NCI-H187 (cell line): ENCODE results near the gene B4GALT2.
A peak's percentile ranks its signal among the peaks of the same experiment; 100 is the strongest.

Source experiments
- DNase-seq, 2 experiments: peaks; one replicate each; lab custom pipeline; 2025; lab: John Stamatoyannopoulos, UW

The B4GALT2 gene

DNA sequence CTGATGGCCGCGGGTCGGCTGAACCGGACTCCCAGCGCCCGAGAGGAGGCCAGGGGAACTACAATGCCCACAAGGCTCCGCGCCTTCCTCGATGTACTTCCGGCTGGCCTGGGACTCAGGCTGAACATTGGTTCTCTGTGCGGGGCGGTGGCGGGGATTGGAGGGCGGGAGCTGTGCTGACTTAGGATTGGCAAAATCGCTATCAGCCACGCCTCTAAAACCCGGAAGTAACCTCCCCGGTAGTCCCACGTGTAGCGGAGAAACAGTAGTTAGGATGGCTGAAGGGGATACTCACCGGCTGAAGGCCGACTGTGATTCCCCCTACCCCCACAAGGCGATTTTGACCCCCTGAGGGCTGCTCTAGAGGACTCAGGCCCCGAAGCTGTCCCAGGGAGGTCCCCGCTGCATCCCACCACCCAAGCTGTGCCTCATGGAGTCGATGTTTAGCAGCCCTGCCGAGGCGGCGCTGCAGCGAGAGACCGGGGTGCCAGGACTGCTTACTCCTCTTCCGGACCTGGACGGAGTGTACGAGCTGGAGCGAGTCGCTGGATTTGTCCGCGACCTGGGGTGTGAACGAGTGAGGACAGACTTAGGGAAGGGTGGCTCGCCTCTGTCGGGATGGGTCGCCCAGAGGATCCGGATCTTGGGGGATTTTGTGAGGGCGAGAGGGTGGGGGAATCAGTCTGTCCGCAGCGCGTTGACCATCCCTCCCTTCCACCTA is 9.1 kb upstream of the B4GALT2 start, which contains the start of gene DPH2:
Gene DPH2 (plus strand): TSS at position 265 of the 721 bp plus-strand sequence. CDS start 166 bp downstream, at position 431.
- DNase-seq, result peak; percentile 79 to 94

DNA sequence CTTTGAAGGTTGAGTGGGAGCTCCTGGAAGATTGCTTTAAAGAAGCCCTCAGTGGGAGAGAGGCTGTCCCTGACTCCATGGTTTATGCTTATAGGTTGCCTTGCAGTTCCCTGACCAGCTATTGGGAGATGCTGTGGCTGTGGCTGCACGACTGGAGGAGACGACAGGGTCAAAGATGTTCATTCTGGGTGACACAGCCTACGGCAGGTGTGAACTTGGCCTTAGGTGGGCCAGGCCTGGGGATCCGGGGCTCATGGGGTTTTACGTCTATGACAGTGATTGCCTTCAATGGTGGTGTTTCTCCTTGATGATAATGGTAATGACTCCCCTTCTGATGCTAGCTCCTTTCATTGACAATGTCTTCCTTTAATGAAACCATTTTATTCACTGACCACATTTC is 8.5 kb upstream of the B4GALT2 start:
- DNase-seq, result no peak

DNA sequence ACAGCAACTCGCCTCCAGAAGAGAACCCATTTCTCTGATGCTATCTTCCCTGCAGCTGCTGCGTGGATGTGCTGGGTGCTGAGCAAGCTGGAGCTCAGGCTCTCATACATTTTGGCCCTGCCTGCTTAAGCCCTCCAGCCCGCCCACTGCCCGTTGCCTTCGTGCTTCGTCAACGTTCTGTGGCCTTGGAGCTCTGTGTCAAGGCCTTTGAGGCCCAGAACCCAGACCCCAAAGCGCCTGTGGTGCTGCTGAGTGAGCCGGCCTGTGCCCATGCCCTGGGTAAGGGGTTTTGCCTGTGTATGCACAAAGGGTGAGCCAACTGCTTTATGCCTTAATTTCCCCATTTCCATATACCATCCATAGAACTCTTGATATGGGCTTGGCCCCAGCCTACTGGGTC is 8.1 kb upstream of the B4GALT2 start:
- DNase-seq, result no peak

DNA sequence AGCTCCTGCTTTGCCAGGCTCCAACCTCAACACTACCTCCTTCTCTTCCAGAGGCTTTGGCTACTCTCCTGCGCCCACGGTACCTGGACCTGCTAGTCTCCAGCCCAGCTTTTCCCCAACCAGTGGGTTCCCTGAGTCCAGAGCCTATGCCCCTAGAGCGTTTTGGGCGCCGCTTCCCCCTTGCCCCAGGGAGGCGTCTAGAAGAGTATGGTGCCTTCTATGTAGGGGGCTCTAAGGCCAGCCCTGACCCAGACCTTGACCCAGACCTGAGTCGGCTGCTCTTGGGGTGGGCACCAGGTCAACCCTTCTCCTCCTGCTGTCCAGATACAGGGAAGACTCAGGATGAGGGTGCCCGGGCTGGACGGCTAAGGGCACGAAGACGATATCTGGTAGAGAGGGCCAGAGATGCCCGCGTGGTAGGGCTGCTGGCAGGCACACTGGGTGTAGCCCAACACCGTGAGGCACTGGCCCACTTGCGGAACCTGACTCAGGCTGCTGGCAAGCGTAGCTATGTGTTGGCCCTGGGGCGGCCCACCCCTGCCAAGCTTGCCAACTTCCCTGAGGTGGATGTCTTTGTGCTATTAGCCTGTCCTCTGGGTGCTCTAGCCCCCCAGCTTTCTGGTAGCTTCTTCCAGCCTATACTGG is 7.6 kb upstream of the B4GALT2 start:
- no peak for DNase-seq

DNA sequence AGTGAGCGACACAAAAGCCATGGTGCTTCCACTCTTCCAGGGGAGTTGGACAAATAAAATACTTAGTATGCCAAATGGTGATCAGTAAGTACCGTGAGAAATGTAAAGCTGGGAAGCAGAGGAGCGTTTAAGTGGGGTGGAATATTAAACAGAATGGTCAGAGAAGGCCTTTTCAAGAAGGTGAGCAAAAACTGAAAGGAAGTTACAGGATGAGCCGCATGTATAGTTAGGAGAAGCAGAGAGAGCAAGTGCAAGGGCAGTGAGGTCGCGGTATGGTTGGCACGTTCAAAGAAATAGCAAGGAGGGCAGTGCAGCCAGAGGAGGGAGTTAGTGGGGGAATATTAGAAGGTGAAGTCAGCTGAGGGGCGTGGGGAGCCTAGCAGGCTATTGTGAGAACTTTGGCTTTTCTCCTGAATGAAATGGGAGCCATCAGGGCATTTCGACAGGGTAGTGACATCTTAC is 5.0 kb upstream of the B4GALT2 start:
- DNase-seq, result no peak

DNA sequence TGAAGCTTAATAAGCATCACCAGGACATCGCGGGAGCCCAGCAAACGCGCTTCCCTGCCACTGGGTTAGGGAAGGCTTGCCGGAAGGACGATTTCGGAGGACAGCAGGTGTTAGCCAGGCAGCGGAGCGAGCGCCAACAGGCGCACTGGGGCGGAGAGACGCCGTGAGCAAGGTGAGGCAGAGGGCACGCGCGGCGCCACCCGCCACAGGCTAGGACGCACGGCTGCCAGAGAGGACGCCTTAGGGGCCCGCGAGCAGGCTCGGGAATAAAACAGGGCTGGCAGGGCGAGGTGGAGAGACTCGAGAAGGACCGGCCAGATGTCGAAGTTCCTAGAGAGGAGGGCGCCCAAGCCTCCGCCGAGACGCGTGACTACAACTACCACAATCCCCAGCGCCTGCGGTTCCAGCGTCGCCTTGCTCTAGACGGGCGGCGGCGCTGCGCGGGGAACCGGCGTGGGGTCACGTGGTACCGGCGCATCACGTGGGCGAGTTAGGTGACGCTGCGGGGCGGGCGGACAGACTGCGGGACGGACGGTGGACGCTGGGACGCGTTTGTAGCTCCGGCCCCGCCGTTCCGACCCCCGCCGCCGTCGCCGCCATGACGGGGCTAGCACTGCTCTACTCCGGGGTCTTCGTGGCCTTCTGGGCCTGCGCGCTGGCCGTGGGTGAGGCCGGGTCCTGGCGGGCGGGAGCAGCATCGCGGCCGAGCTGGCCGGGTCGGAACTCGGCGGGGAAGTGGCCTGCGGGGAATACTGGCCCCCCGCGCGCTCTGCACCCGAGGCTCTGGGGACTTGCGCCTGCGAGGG is 4.4 kb upstream of the B4GALT2 start, which contains the start of gene ATP6V0B:
Gene ATP6V0B (plus strand): TSS at position 518 of the 806 bp plus-strand sequence. CDS start 81 bp downstream, at position 599.
- DNase-seq, result peak; percentile 63 to 91

DNA sequence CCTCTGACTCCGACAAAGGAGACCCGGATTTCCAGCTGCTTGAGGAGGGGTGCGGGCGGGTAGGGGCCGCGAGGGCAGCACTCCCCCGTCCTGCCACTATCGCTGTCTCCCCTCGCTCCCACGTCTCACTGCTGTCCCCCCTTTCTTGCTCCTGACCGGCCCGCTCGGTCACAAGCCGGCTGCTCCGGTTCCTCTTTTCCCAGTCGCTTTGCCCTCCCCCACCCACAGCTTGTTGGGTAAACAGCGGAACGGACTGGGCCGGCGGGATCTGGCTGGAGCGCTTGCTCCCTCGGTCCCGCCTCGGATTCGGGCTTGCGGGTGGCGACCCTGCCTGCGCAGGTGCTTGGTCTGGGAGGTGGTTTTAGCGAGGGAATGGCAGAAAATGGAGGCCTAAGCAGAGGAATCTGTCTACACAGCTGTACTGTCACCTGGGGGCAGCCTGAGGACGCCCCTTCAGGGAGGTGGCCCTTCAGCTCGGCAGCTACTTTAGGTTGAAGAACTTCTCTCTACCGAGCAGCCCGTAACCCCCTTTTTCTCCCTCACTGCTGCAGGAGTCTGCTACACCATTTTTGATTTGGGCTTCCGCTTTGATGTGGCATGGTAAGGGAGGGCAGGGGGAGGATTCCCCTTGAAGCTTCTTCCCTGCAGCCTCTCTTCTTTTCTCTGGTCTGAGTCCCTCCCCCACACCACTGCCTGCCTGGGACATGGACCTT is 3.6 kb upstream of the B4GALT2 start:
- no peak for DNase-seq

DNA sequence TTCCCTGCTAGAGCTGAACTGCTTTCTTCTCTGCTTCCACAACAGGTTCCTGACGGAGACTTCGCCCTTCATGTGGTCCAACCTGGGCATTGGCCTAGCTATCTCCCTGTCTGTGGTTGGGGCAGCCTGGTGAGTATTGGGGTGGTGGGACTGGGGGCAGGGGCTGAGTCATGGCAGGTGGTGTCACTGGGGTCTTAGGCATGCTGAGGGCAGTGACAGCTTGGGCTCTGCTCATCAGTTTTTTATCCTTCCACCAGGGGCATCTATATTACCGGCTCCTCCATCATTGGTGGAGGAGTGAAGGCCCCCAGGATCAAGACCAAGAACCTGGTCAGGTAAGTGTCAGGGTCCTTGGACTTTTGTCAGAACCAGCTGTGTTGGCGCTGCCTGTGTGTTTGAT is 3.0 kb upstream of the B4GALT2 start:
- no peak for DNase-seq

DNA sequence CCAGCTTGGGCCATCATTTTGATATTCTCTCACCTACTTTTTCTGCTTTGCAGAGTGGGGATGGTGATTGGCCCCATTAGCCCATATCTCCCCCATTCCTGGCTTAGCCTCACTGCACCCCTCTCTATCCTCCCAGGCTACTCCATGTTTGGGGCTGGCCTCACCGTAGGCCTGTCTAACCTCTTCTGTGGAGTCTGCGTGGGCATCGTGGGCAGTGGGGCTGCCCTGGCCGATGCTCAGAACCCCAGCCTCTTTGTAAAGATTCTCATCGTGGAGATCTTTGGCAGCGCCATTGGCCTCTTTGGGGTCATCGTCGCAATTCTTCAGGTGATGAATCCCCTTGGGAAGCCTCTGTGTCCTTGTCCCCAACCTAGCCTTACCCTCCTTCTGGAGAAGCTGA is 2.1 kb upstream of the B4GALT2 start:
- no peak for DNase-seq

DNA sequence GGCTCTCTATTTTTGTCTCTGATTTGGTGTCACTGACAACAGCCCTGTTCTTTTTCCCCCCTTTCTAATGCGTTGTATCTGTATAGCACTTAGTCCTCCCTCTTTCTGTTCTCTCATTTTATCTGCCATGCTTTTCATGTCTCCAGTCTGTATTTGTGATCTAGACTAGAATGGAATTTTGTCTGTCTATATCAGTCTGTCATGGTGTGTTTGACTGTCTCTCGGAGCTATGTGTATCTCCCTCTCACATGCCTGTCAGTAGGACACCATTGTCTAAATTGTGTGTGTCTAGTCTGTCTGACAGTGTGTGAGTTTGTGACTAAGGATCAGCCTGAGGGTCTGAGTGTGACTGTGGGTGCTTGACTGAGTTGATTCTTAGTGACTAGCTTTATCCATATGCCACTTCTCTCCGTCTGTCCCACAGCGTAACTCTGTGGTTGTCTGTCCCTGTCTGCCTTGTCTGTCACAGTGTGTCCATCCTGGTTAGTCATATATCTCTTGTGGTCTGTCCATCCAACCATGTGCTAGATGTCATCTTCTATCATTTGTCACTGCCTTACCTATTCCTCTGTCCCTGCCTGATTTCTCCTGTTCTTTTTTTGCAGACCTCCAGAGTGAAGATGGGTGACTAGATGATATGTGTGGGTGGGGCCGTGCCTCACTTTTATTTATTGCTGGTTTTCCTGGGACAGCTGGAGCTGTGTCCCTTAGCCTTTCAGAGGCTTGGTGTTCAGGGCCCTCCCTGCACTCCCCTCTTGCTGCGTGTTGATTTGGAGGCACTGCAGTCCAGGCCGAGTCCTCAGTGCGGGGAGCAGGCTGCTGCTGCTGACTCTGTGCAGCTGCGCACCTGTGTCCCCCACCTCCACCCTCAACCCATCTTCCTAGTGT is 1.4 kb upstream of the B4GALT2 start:
- no peak for DNase-seq

DNA sequence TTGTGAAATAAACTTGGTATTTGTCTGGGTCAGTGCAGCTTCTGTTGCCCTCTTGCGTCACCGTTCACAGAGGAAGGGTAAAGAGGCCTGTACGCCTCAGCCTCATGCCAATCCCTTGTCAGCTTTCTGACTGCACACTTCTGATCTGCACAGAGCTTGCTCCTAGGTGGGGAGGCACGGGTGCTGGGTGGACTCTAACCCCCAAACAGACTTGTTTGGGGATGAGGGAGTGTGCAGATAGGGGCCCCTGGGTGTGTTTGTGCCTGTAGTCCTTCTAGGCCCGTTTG is 803 bp upstream of the B4GALT2 start:
- DNase-seq, result no peak

DNA sequence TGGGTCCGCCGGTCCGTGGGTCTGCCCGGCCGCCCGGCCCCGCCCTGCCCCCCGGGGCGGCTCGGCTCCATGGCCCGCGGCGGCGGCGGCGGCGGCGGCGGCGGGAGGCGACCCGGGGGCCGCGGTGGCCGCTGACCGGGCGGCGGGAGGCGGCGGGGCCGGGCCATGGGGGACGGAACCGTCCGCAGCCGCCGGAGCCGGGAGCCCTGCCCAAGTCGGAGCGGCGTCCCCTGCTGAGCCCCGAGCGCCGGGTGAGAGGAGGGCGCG is 184 bp downstream of the B4GALT2 start:
- no peak for DNase-seq

DNA sequence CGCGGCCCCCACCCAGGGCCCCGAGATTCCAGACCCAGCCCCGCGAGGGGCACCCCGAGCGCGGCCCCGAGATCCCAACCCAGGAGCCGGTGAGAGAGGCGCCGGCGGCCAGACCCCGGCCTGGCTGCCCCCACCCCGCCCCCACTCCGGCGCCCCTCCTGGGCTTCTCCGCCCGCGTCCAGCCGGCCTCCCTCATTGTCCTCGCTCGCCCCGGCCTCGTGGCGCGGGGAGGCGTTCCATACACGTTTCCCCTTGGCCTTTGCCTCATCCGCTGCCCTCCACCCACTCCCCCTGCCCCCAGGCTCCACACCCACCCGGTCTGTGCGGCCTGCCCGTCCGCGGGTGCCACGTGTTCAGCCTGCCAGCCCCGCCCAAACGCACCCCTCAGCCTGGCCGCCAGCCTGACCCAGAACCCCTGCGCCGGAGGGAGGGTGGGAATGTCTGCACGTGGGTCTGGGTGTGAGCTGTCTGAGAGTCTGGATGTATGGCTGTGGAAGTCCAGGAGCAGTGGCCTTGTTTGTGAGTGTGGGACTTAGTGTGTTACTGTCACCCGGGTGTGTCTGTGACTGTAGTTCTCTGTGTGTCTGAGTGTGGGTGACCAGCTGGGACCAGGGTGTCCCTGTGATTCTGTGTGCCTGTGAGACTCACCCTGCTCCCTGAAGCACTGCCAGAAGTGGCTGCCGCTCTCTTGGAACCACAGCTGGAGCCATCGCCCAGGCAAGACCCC is 681 bp downstream of the B4GALT2 start:
- DNase-seq, result no peak

DNA sequence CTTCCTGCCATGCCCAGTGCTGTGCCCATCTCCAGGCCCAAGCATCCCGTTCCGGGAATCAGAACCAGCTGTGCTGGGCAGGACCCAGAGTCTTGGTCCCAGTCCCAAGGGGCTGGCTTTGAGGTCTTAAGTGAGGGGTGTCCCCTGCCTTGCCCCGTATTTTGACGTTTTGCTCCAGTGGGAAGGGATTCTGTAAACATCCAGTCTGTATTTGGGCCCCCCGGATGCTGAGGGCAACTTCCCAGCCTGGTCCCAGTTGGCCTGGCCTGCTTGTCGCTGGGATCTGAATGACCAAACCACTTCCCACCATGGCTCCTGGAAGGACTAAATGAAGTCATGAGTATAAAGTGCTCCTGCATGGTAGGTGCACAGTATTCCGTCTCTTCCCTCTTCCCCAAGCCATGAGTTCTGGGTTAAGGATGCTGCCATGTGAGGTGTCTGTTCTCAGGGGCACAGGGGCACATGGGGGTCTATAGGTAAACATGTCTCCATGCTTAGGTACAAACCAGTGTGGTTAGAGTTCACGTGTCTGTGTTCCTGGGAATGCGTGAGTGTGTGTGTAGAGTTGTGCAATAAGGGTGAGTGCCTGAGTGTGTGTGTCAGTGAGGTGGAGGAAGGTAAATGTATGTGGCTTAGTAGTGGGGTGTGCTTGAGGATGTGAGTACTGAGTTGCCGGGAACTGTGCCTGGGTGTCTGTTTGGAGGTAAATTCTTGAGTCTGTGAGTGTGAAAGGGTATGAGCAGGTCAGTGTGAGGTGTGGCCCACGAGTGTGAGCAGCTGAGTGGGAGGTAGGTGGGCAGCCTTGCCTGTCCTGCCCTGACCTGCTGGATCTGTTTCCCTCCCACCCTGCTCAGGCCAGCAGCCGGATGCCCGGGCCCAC is 1.5 kb downstream of the B4GALT2 start:
- DNase-seq, result no peak

DNA sequence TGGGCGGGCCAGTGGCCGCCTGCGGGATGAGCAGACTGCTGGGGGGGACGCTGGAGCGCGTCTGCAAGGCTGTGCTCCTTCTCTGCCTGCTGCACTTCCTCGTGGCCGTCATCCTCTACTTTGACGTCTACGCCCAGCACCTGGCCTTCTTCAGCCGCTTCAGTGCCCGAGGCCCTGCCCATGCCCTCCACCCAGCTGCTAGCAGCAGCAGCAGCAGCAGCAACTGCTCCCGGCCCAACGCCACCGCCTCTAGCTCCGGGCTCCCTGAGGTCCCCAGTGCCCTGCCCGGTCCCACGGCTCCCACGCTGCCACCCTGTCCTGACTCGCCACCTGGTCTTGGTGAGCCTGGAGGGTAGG is 2.1 kb downstream of the B4GALT2 start:
- no peak for DNase-seq

DNA sequence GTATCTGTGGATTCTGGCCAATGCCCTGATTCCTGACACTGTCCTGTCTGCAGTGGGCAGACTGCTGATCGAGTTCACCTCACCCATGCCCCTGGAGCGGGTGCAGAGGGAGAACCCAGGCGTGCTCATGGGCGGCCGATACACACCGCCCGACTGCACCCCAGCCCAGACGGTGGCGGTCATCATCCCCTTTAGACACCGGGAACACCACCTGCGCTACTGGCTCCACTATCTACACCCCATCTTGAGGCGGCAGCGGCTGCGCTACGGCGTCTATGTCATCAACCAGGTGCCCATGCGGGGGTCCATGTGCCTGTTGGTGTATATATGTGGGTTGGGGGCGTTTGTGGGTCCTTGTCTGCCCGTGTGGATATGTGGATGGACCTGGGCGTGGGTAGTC is 2.6 kb downstream of the B4GALT2 start:
- DNase-seq, result no peak

DNA sequence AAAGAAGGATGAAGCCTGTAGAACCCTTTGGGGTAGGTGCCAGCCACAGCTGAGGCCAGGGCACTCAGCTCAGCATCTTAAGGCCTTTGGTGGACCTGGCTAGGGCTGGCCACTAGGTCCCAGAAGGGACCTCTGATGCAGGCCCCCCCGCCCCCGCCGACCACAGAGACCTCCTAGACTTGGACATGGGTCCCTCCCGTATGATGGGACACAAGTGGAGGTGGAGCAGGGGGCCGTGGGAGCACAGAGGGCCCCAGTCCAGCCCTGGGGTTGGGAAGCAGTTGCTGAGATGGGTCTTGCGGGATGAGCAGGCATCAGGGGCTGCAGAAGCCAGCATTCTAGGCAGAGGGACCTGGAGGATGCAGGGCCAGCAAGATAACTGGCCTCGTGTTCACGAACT is 3.2 kb downstream of the B4GALT2 start:
- no peak for DNase-seq

DNA sequence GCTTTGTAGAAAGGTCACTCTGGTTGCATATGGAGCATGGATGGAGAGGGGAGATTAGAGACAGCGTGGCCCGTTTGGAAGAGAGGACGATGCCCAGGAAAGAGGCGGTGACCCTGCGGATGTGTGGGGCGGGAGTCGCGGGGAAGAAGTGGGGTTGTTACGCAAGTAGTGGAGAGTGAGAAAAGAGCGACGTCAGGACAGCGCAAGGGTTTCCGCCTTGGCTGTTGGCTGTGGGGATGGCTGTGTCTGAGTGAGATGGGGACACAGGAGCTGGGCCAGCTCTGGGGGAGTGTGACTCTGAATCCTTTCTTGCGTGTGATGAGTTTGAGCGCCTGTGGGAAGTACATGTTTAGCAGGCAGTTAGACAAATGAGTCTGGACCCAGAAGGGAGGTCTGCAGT is 3.8 kb downstream of the B4GALT2 start:
- no peak for DNase-seq

DNA sequence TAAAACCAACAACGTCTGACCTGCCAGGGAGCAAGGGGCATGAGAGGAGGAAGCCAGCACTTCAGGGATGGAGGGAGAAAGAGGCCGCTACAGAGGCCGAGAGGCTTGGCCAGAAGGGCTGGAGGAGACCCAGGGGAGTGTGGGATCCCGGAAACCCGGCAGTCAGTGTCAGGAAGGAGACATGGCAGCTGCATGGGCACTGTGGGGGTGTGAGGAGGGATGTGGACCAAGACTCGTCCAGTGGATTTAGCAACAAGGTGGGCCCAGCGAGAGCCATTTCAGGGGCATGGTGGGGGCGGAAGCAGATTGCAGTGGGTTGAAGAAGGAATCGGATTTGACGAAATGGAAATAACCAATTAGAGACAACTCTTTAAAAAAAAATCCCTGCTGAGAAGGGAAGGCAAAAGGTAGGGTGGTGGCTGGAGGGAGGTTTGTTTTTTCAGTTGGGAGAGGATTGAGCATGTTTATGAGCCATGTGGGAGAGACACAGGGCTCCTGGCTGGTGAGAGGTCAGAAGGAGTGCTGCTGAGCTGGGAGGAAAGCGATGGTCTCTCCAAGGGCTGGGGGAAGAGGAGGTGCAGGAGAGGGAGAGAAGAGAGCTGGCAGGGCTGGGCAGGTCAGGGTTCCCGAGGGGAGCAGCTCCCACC is 4.4 kb downstream of the B4GALT2 start:
- DNase-seq, result no peak
